Brain pericyte (primary cell): Measurements from ENCODE around the gene CAPN10.

Experiments used
- DNase-seq: peaks from one replicate; pipeline ENCODE4 v3.0.0-alpha.2; 2012; ENCODE audit warnings: low read depth, low spot score

The CAPN10 gene

GRCh38 chr2:240637901-240638345 lies 51.4 kb downstream of the CAPN10 start:
- DNase-seq = no peak

GRCh38 chr2:240638512-240639160 lies 52.1 kb downstream of the CAPN10 start:
- DNase-seq = no peak

- DNase-seq = no peak
Observed at GRCh38 chr2:240639566-240639965, 53.0 kb downstream of the CAPN10 start.

GRCh38 chr2:240640939-240641338 lies 54.4 kb downstream of the CAPN10 start:
- no peak for DNase-seq

GRCh38 chr2:240642061-240642805 lies 55.7 kb downstream of the CAPN10 start:
- DNase-seq = no peak

- DNase-seq = no peak
Observed at GRCh38 chr2:240642806-240643092, 56.2 kb downstream of the CAPN10 start.

GRCh38 chr2:240643093-240643810 lies 56.7 kb downstream of the CAPN10 start:
- DNase-seq = no peak

GRCh38 chr2:240643811-240644150 lies 57.2 kb downstream of the CAPN10 start:
- no peak for DNase-seq

- DNase-seq = no peak
Observed at GRCh38 chr2:240644171-240644651, 57.7 kb downstream of the CAPN10 start.

GRCh38 chr2:240644859-240645301 lies 58.3 kb downstream of the CAPN10 start:
- DNase-seq = no peak

- DNase-seq = no peak
Observed at GRCh38 chr2:240645346-240645745, 58.8 kb downstream of the CAPN10 start.

- no peak for DNase-seq
Observed at GRCh38 chr2:240645801-240646175, 59.3 kb downstream of the CAPN10 start.

- DNase-seq = no peak
Observed at GRCh38 chr2:240646176-240646899, 59.8 kb downstream of the CAPN10 start.

GRCh38 chr2:240646900-240647502 lies 60.5 kb downstream of the CAPN10 start:
- DNase-seq = no peak

- DNase-seq = no peak
Observed at GRCh38 chr2:240647503-240648154, 61.1 kb downstream of the CAPN10 start.

- DNase-seq = no peak
Observed at GRCh38 chr2:240648155-240648649, 61.7 kb downstream of the CAPN10 start.
